ENCODE measurements around the gene FN1. TPM values are rescaled to one million over a fixed set of nuclear protein-coding genes. Genes with fewer than 3 reads are reported as not detected.
A peak's percentile ranks its signal among the peaks of the same experiment; 100 is the strongest.

The FN1 gene
- total RNA-seq, 1 experiment from 2014 or later: 102 TPM

DNA sequence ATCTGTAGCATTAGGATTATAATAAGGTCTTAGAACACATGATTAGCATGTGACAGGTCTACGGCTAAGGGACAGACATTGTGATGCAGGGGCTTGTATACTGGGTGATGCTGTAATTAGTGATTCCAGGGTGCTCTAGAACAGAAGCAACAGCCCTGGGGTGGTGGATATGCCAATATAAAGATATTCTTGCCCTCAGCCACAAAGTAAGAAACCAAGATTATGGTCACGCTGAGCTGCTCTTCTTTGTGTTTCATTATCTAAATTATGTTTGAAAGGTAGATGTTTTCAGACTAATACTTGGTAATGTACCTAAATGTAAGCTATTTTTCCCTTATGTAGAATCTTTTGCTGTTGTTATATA, 45.3 kb downstream of the FN1 start:
- Mint-ChIP-seq H3K36me3 (peaks cover 60% of the 10 kb centered on the region), H3K27me3 (ENCODE audit: low read depth) (no peaks in the 10 kb centered on the region), H3K4me3 (no peak overlapping the region), H3K9me3 (no peaks in the 10 kb centered on the region; the same call in none of the 2 replicates), H3K27ac (no peak overlapping the region), H3K4me1 (peaks cover 24% of the 10 kb centered on the region)
- ChIA-PET POLR2A (no interaction called here), CTCF (no interaction called here)
- DNase-seq (ENCODE audit: low spot score): no peak
- TF ChIP-seq SP1 (CRISPR knock-in tag; conservative IDR thresholded peaks at IDR 0.05) (no peak), FOXK1 (CRISPR knock-in tag; IDR thresholded peaks at IDR 0.05) (no peak), OVOL2 (CRISPR knock-in tag; IDR thresholded peaks at IDR 0.05; ENCODE audit: borderline replicate concordance) (no peak), JUN (CRISPR knock-in tag; IDR thresholded peaks at IDR 0.05) (no peak)
- TF ChIP-seq, protein P1, sequence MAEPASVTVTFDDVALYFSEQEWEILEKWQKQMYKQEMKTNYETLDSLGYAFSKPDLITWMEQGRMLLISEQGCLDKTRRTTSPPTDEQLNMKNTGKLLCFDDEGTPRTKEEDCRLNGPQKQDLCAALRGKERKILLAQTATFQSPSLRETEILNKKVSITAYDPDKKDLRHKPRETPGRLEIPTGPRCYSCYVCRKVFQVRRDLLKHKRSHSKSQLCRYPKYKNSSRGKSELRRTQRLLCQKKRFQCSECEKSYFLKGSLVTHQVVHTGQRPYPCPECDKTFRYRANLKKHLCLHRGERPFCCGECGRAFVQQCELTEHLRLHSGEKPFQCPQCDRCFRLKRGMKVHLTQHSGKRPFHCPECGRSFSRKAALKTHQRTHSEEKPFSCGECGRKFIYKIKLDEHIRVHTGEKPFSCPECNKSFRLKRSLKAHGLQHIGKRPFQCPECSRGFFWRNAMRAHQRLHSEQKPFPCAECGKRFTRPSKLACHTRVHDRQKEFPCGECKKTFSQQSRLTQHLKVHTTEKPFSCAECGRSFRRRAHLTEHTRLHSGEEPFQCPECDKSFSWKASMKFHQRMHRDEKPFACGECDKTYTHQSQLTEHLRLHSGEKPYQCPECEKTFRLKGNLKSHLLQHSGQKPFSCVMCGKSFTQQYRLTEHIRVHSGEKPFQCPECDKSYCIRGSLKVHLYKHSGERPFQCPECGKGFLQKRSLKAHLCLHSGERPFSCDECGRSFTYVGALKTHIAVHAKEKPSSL (CRISPR knock-in tag; conservative IDR thresholded peaks at IDR 0.05): no peak
- TF ChIP-seq, protein P2, sequence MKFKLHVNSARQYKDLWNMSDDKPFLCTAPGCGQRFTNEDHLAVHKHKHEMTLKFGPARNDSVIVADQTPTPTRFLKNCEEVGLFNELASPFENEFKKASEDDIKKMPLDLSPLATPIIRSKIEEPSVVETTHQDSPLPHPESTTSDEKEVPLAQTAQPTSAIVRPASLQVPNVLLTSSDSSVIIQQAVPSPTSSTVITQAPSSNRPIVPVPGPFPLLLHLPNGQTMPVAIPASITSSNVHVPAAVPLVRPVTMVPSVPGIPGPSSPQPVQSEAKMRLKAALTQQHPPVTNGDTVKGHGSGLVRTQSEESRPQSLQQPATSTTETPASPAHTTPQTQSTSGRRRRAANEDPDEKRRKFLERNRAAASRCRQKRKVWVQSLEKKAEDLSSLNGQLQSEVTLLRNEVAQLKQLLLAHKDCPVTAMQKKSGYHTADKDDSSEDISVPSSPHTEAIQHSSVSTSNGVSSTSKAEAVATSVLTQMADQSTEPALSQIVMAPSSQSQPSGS (CRISPR knock-in tag; IDR thresholded peaks at IDR 0.05; ENCODE audit: borderline replicate concordance, low read depth): no peak
- no peak for ATAC-seq

DNA sequence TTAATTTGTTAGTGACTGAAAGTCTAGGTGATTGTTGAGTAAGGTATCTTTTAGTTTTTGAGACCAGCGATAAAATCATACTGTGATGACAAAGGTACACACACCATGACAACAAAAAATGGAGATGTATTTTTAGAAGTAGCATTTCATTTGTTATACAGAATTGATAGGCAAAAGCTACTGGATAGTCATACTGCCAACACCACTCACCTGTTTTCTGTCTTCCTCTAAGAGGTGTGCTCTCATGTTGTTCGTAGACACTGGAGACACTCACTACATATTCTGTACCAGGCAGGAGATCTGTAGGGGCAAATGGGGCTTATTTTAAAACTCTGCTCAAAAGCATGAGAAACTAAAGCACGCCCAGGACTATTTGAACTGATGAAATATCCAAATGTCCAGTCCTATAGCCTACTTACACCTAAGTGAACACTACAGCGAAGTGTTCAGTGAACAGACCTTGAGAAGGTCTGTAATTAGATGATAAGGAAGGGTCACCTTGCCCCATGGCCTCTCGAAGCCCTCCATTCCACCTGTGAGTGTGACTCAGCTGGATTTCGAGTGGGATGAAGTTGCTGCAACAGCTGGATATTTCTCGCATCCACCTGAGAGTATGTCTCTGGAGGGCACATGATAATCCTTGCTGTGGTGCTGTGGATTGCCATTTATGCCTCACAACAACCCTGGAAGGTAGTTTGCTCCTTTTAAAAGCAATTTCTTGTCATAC, 47.7 kb downstream of the FN1 start:
- no peak for ATAC-seq
- no peak for DNase-seq (ENCODE audit: low spot score)
- TF ChIP-seq SOX15 (CRISPR knock-in tag; IDR thresholded peaks at IDR 0.05) (no peak), MYBL2 (CRISPR knock-in tag; IDR thresholded peaks at IDR 0.05) (no peak), CREM (CRISPR knock-in tag; IDR thresholded peaks at IDR 0.05) (no peak), ZNF263 (CRISPR knock-in tag; IDR thresholded peaks at IDR 0.05; ENCODE audit: low read depth) (no peak), ZNF396 (CRISPR knock-in tag; IDR thresholded peaks at IDR 0.05; ENCODE audit: borderline replicate concordance) (no peak), SP1 (CRISPR knock-in tag; conservative IDR thresholded peaks at IDR 0.05) (no peak), GABPB1 (CRISPR knock-in tag; IDR thresholded peaks at IDR 0.05) (no peak)
- TF ChIP-seq, protein P3, sequence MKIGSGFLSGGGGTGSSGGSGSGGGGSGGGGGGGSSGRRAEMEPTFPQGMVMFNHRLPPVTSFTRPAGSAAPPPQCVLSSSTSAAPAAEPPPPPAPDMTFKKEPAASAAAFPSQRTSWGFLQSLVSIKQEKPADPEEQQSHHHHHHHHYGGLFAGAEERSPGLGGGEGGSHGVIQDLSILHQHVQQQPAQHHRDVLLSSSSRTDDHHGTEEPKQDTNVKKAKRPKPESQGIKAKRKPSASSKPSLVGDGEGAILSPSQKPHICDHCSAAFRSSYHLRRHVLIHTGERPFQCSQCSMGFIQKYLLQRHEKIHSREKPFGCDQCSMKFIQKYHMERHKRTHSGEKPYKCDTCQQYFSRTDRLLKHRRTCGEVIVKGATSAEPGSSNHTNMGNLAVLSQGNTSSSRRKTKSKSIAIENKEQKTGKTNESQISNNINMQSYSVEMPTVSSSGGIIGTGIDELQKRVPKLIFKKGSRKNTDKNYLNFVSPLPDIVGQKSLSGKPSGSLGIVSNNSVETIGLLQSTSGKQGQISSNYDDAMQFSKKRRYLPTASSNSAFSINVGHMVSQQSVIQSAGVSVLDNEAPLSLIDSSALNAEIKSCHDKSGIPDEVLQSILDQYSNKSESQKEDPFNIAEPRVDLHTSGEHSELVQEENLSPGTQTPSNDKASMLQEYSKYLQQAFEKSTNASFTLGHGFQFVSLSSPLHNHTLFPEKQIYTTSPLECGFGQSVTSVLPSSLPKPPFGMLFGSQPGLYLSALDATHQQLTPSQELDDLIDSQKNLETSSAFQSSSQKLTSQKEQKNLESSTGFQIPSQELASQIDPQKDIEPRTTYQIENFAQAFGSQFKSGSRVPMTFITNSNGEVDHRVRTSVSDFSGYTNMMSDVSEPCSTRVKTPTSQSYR (CRISPR knock-in tag; IDR thresholded peaks at IDR 0.05): no peak
- TF ChIP-seq, protein P4, sequence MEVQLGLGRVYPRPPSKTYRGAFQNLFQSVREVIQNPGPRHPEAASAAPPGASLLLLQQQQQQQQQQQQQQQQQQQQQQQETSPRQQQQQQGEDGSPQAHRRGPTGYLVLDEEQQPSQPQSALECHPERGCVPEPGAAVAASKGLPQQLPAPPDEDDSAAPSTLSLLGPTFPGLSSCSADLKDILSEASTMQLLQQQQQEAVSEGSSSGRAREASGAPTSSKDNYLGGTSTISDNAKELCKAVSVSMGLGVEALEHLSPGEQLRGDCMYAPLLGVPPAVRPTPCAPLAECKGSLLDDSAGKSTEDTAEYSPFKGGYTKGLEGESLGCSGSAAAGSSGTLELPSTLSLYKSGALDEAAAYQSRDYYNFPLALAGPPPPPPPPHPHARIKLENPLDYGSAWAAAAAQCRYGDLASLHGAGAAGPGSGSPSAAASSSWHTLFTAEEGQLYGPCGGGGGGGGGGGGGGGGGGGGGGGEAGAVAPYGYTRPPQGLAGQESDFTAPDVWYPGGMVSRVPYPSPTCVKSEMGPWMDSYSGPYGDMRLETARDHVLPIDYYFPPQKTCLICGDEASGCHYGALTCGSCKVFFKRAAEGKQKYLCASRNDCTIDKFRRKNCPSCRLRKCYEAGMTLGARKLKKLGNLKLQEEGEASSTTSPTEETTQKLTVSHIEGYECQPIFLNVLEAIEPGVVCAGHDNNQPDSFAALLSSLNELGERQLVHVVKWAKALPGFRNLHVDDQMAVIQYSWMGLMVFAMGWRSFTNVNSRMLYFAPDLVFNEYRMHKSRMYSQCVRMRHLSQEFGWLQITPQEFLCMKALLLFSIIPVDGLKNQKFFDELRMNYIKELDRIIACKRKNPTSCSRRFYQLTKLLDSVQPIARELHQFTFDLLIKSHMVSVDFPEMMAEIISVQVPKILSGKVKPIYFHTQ (CRISPR knock-in tag; IDR thresholded peaks at IDR 0.05): no peak
- H3K36me3 Mint-ChIP-seq: peaks cover 63% of the 10 kb centered on the region
- H3K4me3 Mint-ChIP-seq: no peak overlapping the region
- H3K9me3 Mint-ChIP-seq: no peaks in the 10 kb centered on the region; the same call in none of the 2 replicates
- H3K27ac Mint-ChIP-seq: peak overlapping the region; percentile 57
- H3K4me1 Mint-ChIP-seq: peaks cover 24% of the 10 kb centered on the region
- no peaks in the 10 kb centered on the region for H3K27me3 Mint-ChIP-seq (ENCODE audit: low read depth)
- ChIA-PET CTCF (no interaction called here), POLR2A (no interaction called here)

Measured in WTC11 (cell line).